DOHH2 (cell line): Measurements from ENCODE around the gene CDHR2.

Experiments used
- H3F3A ChIP-seq: fragments of 200-600 bp; sonication (generic), shearing (Covaris generic); 2 replicates; pipeline ENCODE4 v1.6.0; 2016; ENCODE audit warnings: antibody characterized with exemption, mild to moderate bottlenecking; ENCODE audit not compliant: control insufficient read depth, insufficient read depth
- H3K27ac ChIP-seq: fragments of 200-600 bp; sonication (generic); 2 replicates; pipeline ENCODE4 v1.5.1; 2014; ENCODE audit warnings: low read depth, mild to moderate bottlenecking, low read length, moderate library complexity
- H3K27me3 ChIP-seq: fragments of 200-600 bp; sonication (generic); 2 replicates; pipeline ENCODE4 v1.6.1; 2014; ENCODE audit warnings: mild to moderate bottlenecking, low read length, mixed read lengths; ENCODE audit not compliant: control insufficient read depth
- H3K36me3 ChIP-seq: fragments of 200-600 bp; sonication (generic); 2 replicates; pipeline ENCODE4 v1.6.1; 2014; ENCODE audit warnings: mild to moderate bottlenecking, low read length, moderate library complexity, mixed read lengths; ENCODE audit not compliant: control insufficient read depth
- H3K4me1 ChIP-seq: fragments of 200-600 bp; sonication (generic); 2 replicates; pipeline ENCODE4 v1.6.1; 2014; ENCODE audit warnings: mild to moderate bottlenecking, low read length, mixed read lengths; ENCODE audit not compliant: control insufficient read depth
- H3K4me2 ChIP-seq: fragments of 200-600 bp; sonication (generic); 2 replicates; pipeline ENCODE4 v1.6.0; 2014; ENCODE audit warnings: mild to moderate bottlenecking, low read length, moderate library complexity
- H3K4me3 ChIP-seq: fragments of 200-600 bp; sonication (generic); 2 replicates; pipeline ENCODE4 v1.5.1; 2014; ENCODE audit warnings: mild to moderate bottlenecking, low read length, mixed read lengths
- H3K79me2 ChIP-seq: fragments of 200-600 bp; sonication (generic); 2 replicates; pipeline ENCODE4 v1.6.1; 2014; ENCODE audit warnings: mild to moderate bottlenecking, low read length, mixed read lengths; ENCODE audit not compliant: control insufficient read depth
- H3K9me2 ChIP-seq: fragments of 200-600 bp; sonication (generic); replicated peaks from 2 replicates; pipeline ENCODE4 v1.6.1; 2014; ENCODE audit warnings: mild to moderate bottlenecking, low read length, mixed read lengths; ENCODE audit not compliant: control insufficient read depth
- H3K9me3 ChIP-seq: fragments of 200-600 bp; sonication (generic); 2 replicates; pipeline ENCODE4 v1.6.1; 2014; ENCODE audit warnings: antibody characterized with exemption, low read length, mixed read lengths; ENCODE audit not compliant: control insufficient read depth, insufficient read depth
- H4K20me1 ChIP-seq: fragments of 200-600 bp; sonication (generic); 2 replicates; pipeline ENCODE4 v1.6.0; 2014; ENCODE audit warnings: low read depth, mild to moderate bottlenecking, antibody characterized with exemption, low read length, moderate library complexity; ENCODE audit not compliant: control insufficient read depth, insufficient read depth
- EZH2phosphoT487 ChIP-seq: fragments of 200-600 bp; sonication (generic); IDR thresholded peaks from 2 replicates; pipeline ENCODE4 v1.6.1; 2017; ENCODE audit warnings: borderline replicate concordance, mild to moderate bottlenecking, antibody characterized with exemption, low read length, moderate library complexity, mixed read lengths
- TF ChIP-seq, protein P1 (sequence below): fragments of 200-600 bp; sonication (generic); IDR thresholded peaks from one replicate; pipeline ENCODE4 v1.5.1; 2014; ENCODE audit warnings: antibody characterized with exemption, mild to moderate bottlenecking, low read depth, low read length; ENCODE audit not compliant: poor library complexity, severe bottlenecking

CDHR2 gene

DNA sequence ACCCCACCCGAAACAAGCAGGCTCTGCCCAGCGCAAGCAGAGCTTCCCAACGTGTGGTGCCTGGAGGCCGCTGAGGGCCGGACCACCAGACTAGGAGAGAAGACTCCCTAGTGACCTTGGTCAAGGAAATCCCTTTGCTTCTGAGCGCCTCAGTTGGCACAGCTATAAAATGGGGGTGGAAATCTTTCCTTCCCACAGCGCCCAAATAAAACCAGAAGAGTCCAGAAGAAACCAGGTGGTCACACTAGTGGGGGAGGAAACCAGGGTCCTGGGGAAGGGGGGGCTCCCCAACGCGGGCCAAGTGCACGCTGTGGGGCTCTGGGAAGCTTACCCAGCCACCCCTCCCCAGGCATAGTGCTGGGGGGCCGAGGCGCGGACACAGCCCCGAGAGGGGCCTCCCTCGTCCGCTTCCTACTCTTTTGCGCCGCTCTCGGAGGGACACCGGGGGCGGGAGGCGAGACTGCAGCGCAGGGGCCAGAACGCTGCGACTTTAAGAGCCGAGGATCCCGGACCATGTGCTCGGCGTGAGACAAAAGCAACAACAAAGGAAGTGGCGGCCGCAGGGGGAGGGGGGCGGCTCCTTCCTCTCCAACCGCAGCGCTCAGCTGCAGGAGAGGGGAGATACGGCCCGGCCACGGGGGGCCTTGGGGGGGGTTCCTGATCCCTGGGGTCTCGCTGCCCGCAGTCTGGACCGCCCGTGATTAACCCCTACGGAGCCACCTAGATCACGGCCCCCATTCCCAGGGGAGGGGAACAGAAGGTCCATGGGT, 12.8 kb upstream of the CDHR2 start:
- Histone ChIP-seq H3K27me3 (no peaks in the 10 kb centered on the region), H3K9me2 (no peaks in the 10 kb centered on the region), H3K4me2 (peak overlapping the region; percentile 87), H3K36me3 (peaks cover 49% of the 10 kb centered on the region), H3K27ac (peak overlapping the region; percentile 88), H3F3A (peaks cover 21% of the 10 kb centered on the region), H3K9me3 (no peaks in the 10 kb centered on the region), H3K4me3 (peak overlapping the region; percentile 83), H4K20me1 (peaks cover 10% of the 10 kb centered on the region; the same call in 1 of the 2 replicates), H3K79me2 (peaks cover 51% of the 10 kb centered on the region), H3K4me1 (peaks cover 62% of the 10 kb centered on the region)
- TF ChIP-seq, protein P1, sequence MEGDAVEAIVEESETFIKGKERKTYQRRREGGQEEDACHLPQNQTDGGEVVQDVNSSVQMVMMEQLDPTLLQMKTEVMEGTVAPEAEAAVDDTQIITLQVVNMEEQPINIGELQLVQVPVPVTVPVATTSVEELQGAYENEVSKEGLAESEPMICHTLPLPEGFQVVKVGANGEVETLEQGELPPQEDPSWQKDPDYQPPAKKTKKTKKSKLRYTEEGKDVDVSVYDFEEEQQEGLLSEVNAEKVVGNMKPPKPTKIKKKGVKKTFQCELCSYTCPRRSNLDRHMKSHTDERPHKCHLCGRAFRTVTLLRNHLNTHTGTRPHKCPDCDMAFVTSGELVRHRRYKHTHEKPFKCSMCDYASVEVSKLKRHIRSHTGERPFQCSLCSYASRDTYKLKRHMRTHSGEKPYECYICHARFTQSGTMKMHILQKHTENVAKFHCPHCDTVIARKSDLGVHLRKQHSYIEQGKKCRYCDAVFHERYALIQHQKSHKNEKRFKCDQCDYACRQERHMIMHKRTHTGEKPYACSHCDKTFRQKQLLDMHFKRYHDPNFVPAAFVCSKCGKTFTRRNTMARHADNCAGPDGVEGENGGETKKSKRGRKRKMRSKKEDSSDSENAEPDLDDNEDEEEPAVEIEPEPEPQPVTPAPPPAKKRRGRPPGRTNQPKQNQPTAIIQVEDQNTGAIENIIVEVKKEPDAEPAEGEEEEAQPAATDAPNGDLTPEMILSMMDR: no peak
- TF ChIP-seq EZH2phosphoT487: no peak

DNA sequence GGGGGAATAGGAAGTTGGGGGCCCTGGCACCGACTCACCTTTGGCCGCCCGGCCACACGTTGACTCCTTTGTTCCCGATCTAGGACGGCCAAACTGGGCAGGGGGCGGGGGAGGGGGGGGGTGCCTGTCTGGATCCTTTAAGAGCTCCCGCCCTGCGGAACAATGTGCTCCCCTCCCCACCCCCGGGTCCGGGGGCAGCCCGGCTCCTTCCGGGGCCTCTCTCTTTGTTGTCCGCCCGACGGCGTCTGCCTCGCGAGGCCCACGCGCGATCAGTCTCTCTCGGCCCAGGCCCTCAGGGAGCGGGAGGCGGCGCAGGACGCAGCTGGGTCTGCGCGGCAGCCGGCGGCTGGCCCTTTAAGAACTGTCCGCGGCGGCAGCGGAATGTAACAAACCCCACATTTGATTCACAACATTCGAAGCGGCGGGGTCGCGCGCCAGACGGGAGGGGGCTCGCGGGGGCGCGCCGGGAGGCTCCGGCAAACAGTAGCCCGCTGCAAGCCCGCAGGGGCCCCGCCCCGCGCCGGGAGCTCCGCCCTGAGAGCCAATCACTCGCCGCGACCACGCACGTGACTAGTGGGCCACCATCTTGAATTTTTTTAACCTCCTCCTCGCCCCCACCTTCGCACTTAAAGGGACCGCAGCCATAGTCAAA, 12.1 kb upstream of the CDHR2 start, which contains the start of gene RNF44:
Gene RNF44, minus strand, starts transcription at position 501 of the 652 bp plus-strand sequence. CDS start 4,930 bp downstream, outside the sequence.
- peak within 1 kb of the TSS; percentile 88 for H3K27ac ChIP-seq
- peaks cover 10% of the 10 kb centered on the region; the same call in 1 of the 2 replicates for H4K20me1 ChIP-seq
- peaks cover 62% of the 10 kb centered on the region for H3K4me1 ChIP-seq
- no peaks in the 10 kb centered on the region for H3K9me3 ChIP-seq
- peaks cover 41% of the 10 kb centered on the region for H3K36me3 ChIP-seq
- H3K4me2 ChIP-seq: peak within 1 kb of the TSS; percentile 87
- peaks cover 45% of the 10 kb centered on the region for H3K79me2 ChIP-seq
- H3F3A ChIP-seq: peaks cover 21% of the 10 kb centered on the region
- TF ChIP-seq, protein P1: no peak
- TF ChIP-seq EZH2phosphoT487: no peak
- H3K9me2 ChIP-seq: no peaks in the 10 kb centered on the region
- H3K4me3 ChIP-seq: peak within 1 kb of the TSS; percentile 83
- no peaks in the 10 kb centered on the region for H3K27me3 ChIP-seq

DNA sequence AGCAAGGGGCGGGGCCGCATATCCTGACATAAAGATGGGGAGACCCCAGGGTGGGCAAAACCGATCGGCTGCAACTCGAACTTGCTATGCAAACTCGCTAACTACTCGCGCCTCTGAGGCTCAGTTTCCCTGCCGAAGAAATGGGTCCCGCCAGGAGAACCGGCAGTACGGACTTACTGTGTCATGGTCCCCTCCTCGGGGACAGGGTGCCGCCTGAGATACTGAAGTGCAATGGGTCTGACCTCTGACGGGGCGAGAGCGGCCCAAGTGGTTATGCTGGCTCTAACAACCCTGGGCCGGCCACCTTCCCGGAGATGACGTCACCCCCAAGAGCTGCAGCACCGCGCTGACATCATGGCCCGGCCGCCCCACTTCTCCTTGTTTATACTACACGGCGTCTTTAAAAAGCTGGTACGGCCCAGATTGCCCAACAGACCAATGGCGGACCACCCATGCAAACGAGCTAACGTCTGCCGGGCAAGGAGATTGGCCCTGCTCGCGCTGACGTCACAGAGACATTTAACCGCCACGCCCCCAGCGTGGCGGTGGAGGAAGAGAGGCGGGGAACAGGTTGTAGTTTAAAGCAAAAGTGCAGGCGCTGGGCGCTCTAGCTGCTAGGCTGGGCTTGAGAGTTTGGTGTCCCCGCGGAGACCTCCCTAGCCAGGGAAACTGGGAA, 11.4 kb upstream of the CDHR2 start:
- Histone ChIP-seq H3K27ac (peak overlapping the region; percentile 88), H3F3A (peaks cover 21% of the 10 kb centered on the region), H3K9me2 (no peaks in the 10 kb centered on the region), H4K20me1 (peaks cover 10% of the 10 kb centered on the region; the same call in 1 of the 2 replicates), H3K4me2 (peak overlapping the region; percentile 87), H3K4me3 (peak overlapping the region; percentile 83), H3K27me3 (no peaks in the 10 kb centered on the region), H3K9me3 (no peaks in the 10 kb centered on the region), H3K4me1 (peaks cover 62% of the 10 kb centered on the region), H3K36me3 (peaks cover 37% of the 10 kb centered on the region), H3K79me2 (peaks cover 41% of the 10 kb centered on the region)
- TF ChIP-seq, protein P1: no peak
- no peak for TF ChIP-seq EZH2phosphoT487
